GM19043 (cell line): Measurements from ENCODE around the gene ADARB2.

ENCODE experiments used
- ATAC-seq: cut with Tn5 transposase; IDR thresholded peaks from one replicate; pipeline ENCODE4 v1.9.1; 2021; ENCODE audit warnings: low read depth; ENCODE audit not compliant: unreplicated experiment

Gene ADARB2

GRCh38 chr10:1687623-1688150 lies 49.6 kb downstream of the ADARB2 start:
- no peak for ATAC-seq

- no peak for ATAC-seq
Observed at GRCh38 chr10:1687190-1687589, 50.1 kb downstream of the ADARB2 start.

GRCh38 chr10:1686491-1686749 lies 50.9 kb downstream of the ADARB2 start:
- ATAC-seq, result no peak

- no peak for ATAC-seq
Observed at GRCh38 chr10:1685699-1686490, 51.4 kb downstream of the ADARB2 start.

GRCh38 chr10:1684991-1685390 lies 52.3 kb downstream of the ADARB2 start:
- no peak for ATAC-seq

GRCh38 chr10:1683649-1684048 lies 53.7 kb downstream of the ADARB2 start:
- ATAC-seq, result no peak

GRCh38 chr10:1679821-1680650 lies 57.3 kb downstream of the ADARB2 start:
- ATAC-seq, result no peak

- ATAC-seq, result no peak
Observed at GRCh38 chr10:1678084-1678483, 59.2 kb downstream of the ADARB2 start.

- no peak for ATAC-seq
Observed at GRCh38 chr10:1677307-1677939, 59.9 kb downstream of the ADARB2 start.

- ATAC-seq, result no peak
Observed at GRCh38 chr10:1674501-1674900, 62.8 kb downstream of the ADARB2 start.

- no peak for ATAC-seq
Observed at GRCh38 chr10:1673568-1674345, 63.6 kb downstream of the ADARB2 start.

- ATAC-seq, result no peak
Observed at GRCh38 chr10:1672001-1672781, 65.1 kb downstream of the ADARB2 start.

GRCh38 chr10:1671366-1672000 lies 65.8 kb downstream of the ADARB2 start:
- no peak for ATAC-seq

GRCh38 chr10:1670541-1671365 lies 66.6 kb downstream of the ADARB2 start:
- ATAC-seq, result no peak

- no peak for ATAC-seq
Observed at GRCh38 chr10:1669433-1669832, 67.9 kb downstream of the ADARB2 start.

- ATAC-seq, result no peak
Observed at GRCh38 chr10:1668399-1668798, 68.9 kb downstream of the ADARB2 start.

GRCh38 chr10:1667392-1667791 lies 69.9 kb downstream of the ADARB2 start:
- no peak for ATAC-seq

GRCh38 chr10:1666147-1666546 lies 71.2 kb downstream of the ADARB2 start:
- ATAC-seq, result no peak

- ATAC-seq, result no peak
Observed at GRCh38 chr10:1665681-1666080, 71.6 kb downstream of the ADARB2 start.
